Fibroblast of mammary gland (primary cell): ENCODE measurements around the gene SMARCD1.

Source experiments
- DNase-seq: peaks from one replicate; pipeline ENCODE4 v3.0.0-alpha.2; 2010; ENCODE audit warnings: low read depth
- H3K4me3 ChIP-seq: 2 replicates; pipeline ENCODE4 v1.5.1; 2011; ENCODE audit warnings: low read depth, mild to moderate bottlenecking, low read length, moderate library complexity; ENCODE audit not compliant: control insufficient read depth
- CTCF ChIP-seq: conservative IDR thresholded peaks from 2 replicates; pipeline ENCODE4 v1.5.1; 2011; ENCODE audit warnings: low read depth, low read length, inconsistent platforms; ENCODE audit not compliant: control insufficient read depth, insufficient read depth

SMARCD1 gene

GRCh38 chr12:50097952-50098351, 12.8 kb downstream of the SMARCD1 start:
- H3K4me3 ChIP-seq: no peak overlapping the region
- no peak for TF ChIP-seq CTCF
- DNase-seq: no peak

- no peak overlapping the region for H3K4me3 ChIP-seq
- no peak for TF ChIP-seq CTCF
- DNase-seq: peak; percentile 60
Measured at GRCh38 chr12:50099302-50100008, 14.3 kb downstream of the SMARCD1 start.

- no peak for TF ChIP-seq CTCF
- no peak overlapping the region for H3K4me3 ChIP-seq
- no peak for DNase-seq
Measured at GRCh38 chr12:50100561-50100960, 15.4 kb downstream of the SMARCD1 start.

GRCh38 chr12:50101663-50102062, 16.5 kb downstream of the SMARCD1 start:
- DNase-seq: peak; percentile 59
- H3K4me3 ChIP-seq: no peak overlapping the region
- TF ChIP-seq CTCF: peak; percentile 57

GRCh38 chr12:50102131-50102531, 17.0 kb downstream of the SMARCD1 start:
- no peak for DNase-seq
- TF ChIP-seq CTCF: no peak

GRCh38 chr12:50102646-50103309, 17.6 kb downstream of the SMARCD1 start:
- H3K4me3 ChIP-seq: no peak overlapping the region
- DNase-seq: peak; percentile 39
- TF ChIP-seq CTCF: no peak

More at GRCh38 chr12:50102131-50102531, 17.0 kb downstream of the SMARCD1 start:
- no peak overlapping the region for H3K4me3 ChIP-seq
